HG03354 (cell line): ENCODE data around the gene LACTB.

Experiments used
- ATAC-seq: cut with Tn5 transposase; IDR thresholded peaks from one replicate; pipeline ENCODE4 v1.9.1; 2021; ENCODE audit warnings: mild to moderate bottlenecking; ENCODE audit not compliant: unreplicated experiment, poor library complexity, severe bottlenecking

LACTB gene

GRCh38 chr15:63163217-63163616, 41.6 kb downstream of the LACTB start:
- no peak for ATAC-seq

GRCh38 chr15:63165166-63165859, 43.7 kb downstream of the LACTB start:
- no peak for ATAC-seq

- no peak for ATAC-seq
Observed at GRCh38 chr15:63166219-63166618, 44.6 kb downstream of the LACTB start.

- ATAC-seq = no peak
Observed at GRCh38 chr15:63169788-63170187, 48.1 kb downstream of the LACTB start.

- no peak for ATAC-seq
Observed at GRCh38 chr15:63172376-63172775, 50.7 kb downstream of the LACTB start.

- no peak for ATAC-seq
Observed at GRCh38 chr15:63172851-63173451, 51.3 kb downstream of the LACTB start.

GRCh38 chr15:63176302-63176701, 54.6 kb downstream of the LACTB start:
- no peak for ATAC-seq

- no peak for ATAC-seq
Observed at GRCh38 chr15:63178034-63178433, 56.4 kb downstream of the LACTB start.

GRCh38 chr15:63180746-63181145, 59.1 kb downstream of the LACTB start:
- ATAC-seq = no peak

- no peak for ATAC-seq
Observed at GRCh38 chr15:63181648-63182047, 60.0 kb downstream of the LACTB start.

- ATAC-seq = no peak
Observed at GRCh38 chr15:63185206-63185605, 63.5 kb downstream of the LACTB start.

GRCh38 chr15:63186065-63186464, 64.4 kb downstream of the LACTB start:
- no peak for ATAC-seq

- no peak for ATAC-seq
Observed at GRCh38 chr15:63187589-63188226, 66.0 kb downstream of the LACTB start.

- ATAC-seq = no peak
Observed at GRCh38 chr15:63188247-63188925, 66.7 kb downstream of the LACTB start.

GRCh38 chr15:63188926-63189871, 67.5 kb downstream of the LACTB start, which contains the start of gene RAB8B:
TSS of gene RAB8B (plus strand) at chr15:63189606. CDS start at chr15:63189625, 19 bp downstream.
- ATAC-seq = peak; percentile 78

GRCh38 chr15:63189941-63190768, 68.5 kb downstream of the LACTB start:
- no peak for ATAC-seq

GRCh38 chr15:63190769-63191649, 69.3 kb downstream of the LACTB start:
- ATAC-seq = no peak
